ENCODE measurements around the gene ZNF664.

GRCh38 chr12:124001343-124001742 lies 28.3 kb downstream of the ZNF664 start:
- TF ChIP-seq, protein P1, sequence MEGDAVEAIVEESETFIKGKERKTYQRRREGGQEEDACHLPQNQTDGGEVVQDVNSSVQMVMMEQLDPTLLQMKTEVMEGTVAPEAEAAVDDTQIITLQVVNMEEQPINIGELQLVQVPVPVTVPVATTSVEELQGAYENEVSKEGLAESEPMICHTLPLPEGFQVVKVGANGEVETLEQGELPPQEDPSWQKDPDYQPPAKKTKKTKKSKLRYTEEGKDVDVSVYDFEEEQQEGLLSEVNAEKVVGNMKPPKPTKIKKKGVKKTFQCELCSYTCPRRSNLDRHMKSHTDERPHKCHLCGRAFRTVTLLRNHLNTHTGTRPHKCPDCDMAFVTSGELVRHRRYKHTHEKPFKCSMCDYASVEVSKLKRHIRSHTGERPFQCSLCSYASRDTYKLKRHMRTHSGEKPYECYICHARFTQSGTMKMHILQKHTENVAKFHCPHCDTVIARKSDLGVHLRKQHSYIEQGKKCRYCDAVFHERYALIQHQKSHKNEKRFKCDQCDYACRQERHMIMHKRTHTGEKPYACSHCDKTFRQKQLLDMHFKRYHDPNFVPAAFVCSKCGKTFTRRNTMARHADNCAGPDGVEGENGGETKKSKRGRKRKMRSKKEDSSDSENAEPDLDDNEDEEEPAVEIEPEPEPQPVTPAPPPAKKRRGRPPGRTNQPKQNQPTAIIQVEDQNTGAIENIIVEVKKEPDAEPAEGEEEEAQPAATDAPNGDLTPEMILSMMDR (IDR thresholded peaks at IDR 0.05; ENCODE audit: poor library complexity, severe bottlenecking): no peak
- TF ChIP-seq EZH2 (IDR thresholded peaks at IDR 0.05; ENCODE audit: borderline replicate concordance, insufficient read depth, low read length, poor library complexity, severe bottlenecking): no peak
- no peak for TF ChIP-seq POLR2AphosphoS5 (IDR thresholded peaks at IDR 0.05)
- no peak for TF ChIP-seq SMC3 (conservative IDR thresholded peaks at IDR 0.05; ENCODE audit: poor library complexity)
